GM18499 (cell line): ENCODE results near the gene KLHL30.

ENCODE experiments used
- ATAC-seq: cut with Tn5 transposase; IDR thresholded peaks from one replicate; pipeline ENCODE4 v1.9.1; 2021; ENCODE audit warnings: moderate number of reproducible peaks; ENCODE audit not compliant: insufficient read depth, unreplicated experiment

The KLHL30 gene

GRCh38 chr2:238143239-238143951, 4.9 kb downstream of the KLHL30 start:
- no peak for ATAC-seq

GRCh38 chr2:238144262-238144661, 5.8 kb downstream of the KLHL30 start:
- ATAC-seq, result no peak

GRCh38 chr2:238145046-238145445, 6.6 kb downstream of the KLHL30 start:
- no peak for ATAC-seq

GRCh38 chr2:238145851-238146250, 7.4 kb downstream of the KLHL30 start:
- no peak for ATAC-seq

- no peak for ATAC-seq
Measured at GRCh38 chr2:238146884-238147544, 8.5 kb downstream of the KLHL30 start.

- no peak for ATAC-seq
Measured at GRCh38 chr2:238148981-238149380, 10.5 kb downstream of the KLHL30 start.

- ATAC-seq, result no peak
Measured at GRCh38 chr2:238149841-238150572, 11.5 kb downstream of the KLHL30 start.

GRCh38 chr2:238150686-238151085, 12.2 kb downstream of the KLHL30 start:
- ATAC-seq, result no peak

GRCh38 chr2:238151205-238151604, 12.7 kb downstream of the KLHL30 start:
- no peak for ATAC-seq

- no peak for ATAC-seq
Measured at GRCh38 chr2:238151628-238152235, 13.3 kb downstream of the KLHL30 start.

- no peak for ATAC-seq
Measured at GRCh38 chr2:238152771-238153688, 14.6 kb downstream of the KLHL30 start.

- ATAC-seq, result no peak
Measured at GRCh38 chr2:238154570-238154969, 16.1 kb downstream of the KLHL30 start.

GRCh38 chr2:238155051-238155760, 16.7 kb downstream of the KLHL30 start:
- no peak for ATAC-seq

GRCh38 chr2:238155761-238156694, 17.6 kb downstream of the KLHL30 start:
- no peak for ATAC-seq

- no peak for ATAC-seq
Measured at GRCh38 chr2:238157506-238158017, 19.1 kb downstream of the KLHL30 start.

GRCh38 chr2:238158018-238158508, 19.6 kb downstream of the KLHL30 start:
- no peak for ATAC-seq

- no peak for ATAC-seq
Measured at GRCh38 chr2:238158509-238159070, 20.1 kb downstream of the KLHL30 start, which contains the start of gene ERFE. ERFE (plus strand) TSS chr2:238158970; CDS start chr2:238159008, 38 bp downstream.
